DND-41 (cell line): Measurements from ENCODE around the gene FAM120AOS.

Source experiments
- EZH2 ChIP-seq: IDR thresholded peaks from 3 replicates; pipeline ENCODE4 v1.6.1; 2012; ENCODE audit warnings: borderline replicate concordance, low read depth, mild to moderate bottlenecking, moderate library complexity, low read length, inconsistent platforms; ENCODE audit not compliant: severe bottlenecking
- TF ChIP-seq, protein P1 (sequence below): IDR thresholded peaks from 2 replicates; pipeline ENCODE4 v1.5.1; 2012; ENCODE audit warnings: borderline replicate concordance, low read length, moderate library complexity, mild to moderate bottlenecking; ENCODE audit not compliant: poor library complexity, severe bottlenecking; ENCODE audit errors: extremely low read depth

DNA sequence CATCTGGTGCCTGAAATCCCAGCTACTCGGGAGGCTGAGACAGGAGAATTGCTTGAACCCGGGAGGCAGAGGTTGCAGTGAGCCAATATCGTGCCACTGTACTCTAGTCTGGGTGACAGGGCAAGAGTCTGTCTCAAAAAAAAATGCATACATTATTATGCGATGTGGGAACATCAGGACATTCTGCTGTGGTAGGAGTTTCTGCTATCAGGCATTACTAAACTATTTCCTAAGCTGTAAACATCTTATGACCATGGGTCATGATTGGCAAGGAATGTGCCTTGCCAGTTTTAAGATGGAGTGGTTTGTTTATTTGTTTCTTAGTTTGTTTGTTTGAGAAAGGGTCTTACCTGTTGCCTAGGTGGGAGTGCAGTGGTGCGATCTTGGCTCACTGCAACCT is 47.0 kb downstream of the FAM120AOS start:
- TF ChIP-seq, protein P1, sequence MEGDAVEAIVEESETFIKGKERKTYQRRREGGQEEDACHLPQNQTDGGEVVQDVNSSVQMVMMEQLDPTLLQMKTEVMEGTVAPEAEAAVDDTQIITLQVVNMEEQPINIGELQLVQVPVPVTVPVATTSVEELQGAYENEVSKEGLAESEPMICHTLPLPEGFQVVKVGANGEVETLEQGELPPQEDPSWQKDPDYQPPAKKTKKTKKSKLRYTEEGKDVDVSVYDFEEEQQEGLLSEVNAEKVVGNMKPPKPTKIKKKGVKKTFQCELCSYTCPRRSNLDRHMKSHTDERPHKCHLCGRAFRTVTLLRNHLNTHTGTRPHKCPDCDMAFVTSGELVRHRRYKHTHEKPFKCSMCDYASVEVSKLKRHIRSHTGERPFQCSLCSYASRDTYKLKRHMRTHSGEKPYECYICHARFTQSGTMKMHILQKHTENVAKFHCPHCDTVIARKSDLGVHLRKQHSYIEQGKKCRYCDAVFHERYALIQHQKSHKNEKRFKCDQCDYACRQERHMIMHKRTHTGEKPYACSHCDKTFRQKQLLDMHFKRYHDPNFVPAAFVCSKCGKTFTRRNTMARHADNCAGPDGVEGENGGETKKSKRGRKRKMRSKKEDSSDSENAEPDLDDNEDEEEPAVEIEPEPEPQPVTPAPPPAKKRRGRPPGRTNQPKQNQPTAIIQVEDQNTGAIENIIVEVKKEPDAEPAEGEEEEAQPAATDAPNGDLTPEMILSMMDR = no peak
- TF ChIP-seq EZH2 = no peak
